Hepatocyte (in vitro differentiated cells): ENCODE measurements around the gene KERA. TPM values are rescaled to one million over a fixed set of nuclear protein-coding genes. Genes with fewer than 3 reads are reported as not detected.

ENCODE experiments used
- DNase-seq: peaks from one replicate; pipeline ENCODE4 v3.0.0-alpha.2; 2016; ENCODE audit warnings: low spot score
- H2AFZ ChIP-seq: fragments of 200-600 bp; sonication (generic); 2 replicates; pipeline ENCODE4 v1.6.0; 2016; ENCODE audit warnings: antibody characterized with exemption, mild to moderate bottlenecking
- H3K27ac ChIP-seq: fragments of 200-600 bp; sonication (generic); 2 replicates; pipeline ENCODE4 v1.5.1; 2016; ENCODE audit warnings: mild to moderate bottlenecking
- H3K27me3 ChIP-seq: fragments of 200-600 bp; sonication (generic); 2 replicates; pipeline ENCODE4 v1.6.1; 2016
- H3K36me3 ChIP-seq: fragments of 200-600 bp; sonication (generic); replicated peaks from 2 replicates; pipeline ENCODE4 v1.5.1; 2016; ENCODE audit warnings: low read depth; ENCODE audit not compliant: insufficient read depth
- H3K4me1 ChIP-seq: fragments of 200-600 bp; sonication (generic); 2 replicates; pipeline ENCODE4 v1.5.1; 2016; ENCODE audit warnings: mild to moderate bottlenecking, moderate library complexity; ENCODE audit not compliant: insufficient read depth
- H3K4me2 ChIP-seq: fragments of 200-600 bp; sonication (generic); 2 replicates; pipeline ENCODE4 v1.6.0; 2016
- H3K4me3 ChIP-seq: fragments of 200-600 bp; sonication (generic); 2 replicates; pipeline ENCODE4 v1.5.1; 2016; ENCODE audit warnings: mild to moderate bottlenecking
- H3K79me2 ChIP-seq: fragments of 200-600 bp; sonication (generic); 2 replicates; pipeline ENCODE4 v1.6.0; 2017; ENCODE audit warnings: mild to moderate bottlenecking
- H3K9me2 ChIP-seq: fragments of 200-600 bp; sonication (generic); replicated peaks from 2 replicates; pipeline ENCODE4 v1.6.0; 2017; ENCODE audit warnings: mild to moderate bottlenecking; ENCODE audit not compliant: insufficient read depth
- H3K9me3 ChIP-seq: fragments of 200-600 bp; sonication (generic); 2 replicates; pipeline ENCODE4 v1.5.1; 2016; ENCODE audit warnings: low read depth, mild to moderate bottlenecking
- H4K20me1 ChIP-seq: fragments of 200-600 bp; sonication (generic); 2 replicates; pipeline ENCODE4 v1.6.0; 2016; ENCODE audit warnings: mild to moderate bottlenecking; ENCODE audit not compliant: insufficient read depth, poor library complexity, severe bottlenecking
- CTCF ChIP-seq: fragments of 200-600 bp; sonication (generic); IDR thresholded peaks from 2 replicates; pipeline ENCODE4 v1.5.1; 2016; ENCODE audit warnings: antibody characterized with exemption, mild to moderate bottlenecking; ENCODE audit not compliant: poor library complexity
- EZH2 ChIP-seq: fragments of 200-600 bp; sonication (generic); IDR thresholded peaks from 2 replicates; pipeline ENCODE4 v1.6.1; 2016; ENCODE audit warnings: antibody characterized with exemption, mild to moderate bottlenecking, borderline replicate concordance
- EZH2phosphoT487 ChIP-seq: fragments of 200-600 bp; sonication (generic); IDR thresholded peaks from one replicate; pipeline ENCODE4 v1.6.1; 2018; ENCODE audit warnings: antibody characterized with exemption, mild to moderate bottlenecking, low read depth, moderate library complexity; ENCODE audit not compliant: unreplicated experiment, severe bottlenecking
- WGBS: methylation state at CpG from one replicate; pipeline ENCODE4 v1.1.6; 2016; ENCODE audit warnings: low lambda C conversion rate; ENCODE audit errors: missing lambda C conversion rate; 5-methylcytosine and 5-hydroxymethylcytosine counted together
- polyA plus RNA-seq: library from polyadenylated mRNA; unstranded; fragments of >200 nt; fragmentation: Nextera tagmentation; extraction: Ambion mirVana; gene quantifications from 2 replicates; pipeline ENCODE4 v1.2.1, GENCODE V29; 2016
- total RNA-seq: library from RNA; depleted of rRNA; stranded (reverse); fragments of >200 nt; gene quantifications from 2 replicates; pipeline ENCODE4 v1.2.3, GENCODE V29; 2014

The KERA gene
- total and polyA plus RNA-seq, 2 experiments from 2014 or later = 0.10 to 0.97 TPM

- H3K4me2 ChIP-seq = no peak overlapping the region
- no peaks in the 10 kb centered on the region for H4K20me1 ChIP-seq
- no peaks in the 10 kb centered on the region for H3K79me2 ChIP-seq
- no peak overlapping the region for H3K27ac ChIP-seq
- H3K4me1 ChIP-seq = no peaks in the 10 kb centered on the region
- TF ChIP-seq CTCF (no peak), EZH2phosphoT487 (no peak), EZH2 (no peak)
- no peak overlapping the region for H3K4me3 ChIP-seq
- no peaks in the 10 kb centered on the region for H3K27me3 ChIP-seq
- H3K9me3 ChIP-seq = no peaks in the 10 kb centered on the region
- no peaks in the 10 kb centered on the region for H3K9me2 ChIP-seq
- H2AFZ ChIP-seq = no peak overlapping the region
- no peak for DNase-seq
- H3K36me3 ChIP-seq = no peaks in the 10 kb centered on the region
Measured at GRCh38 chr12:91037276-91037675, 20.5 kb downstream of the KERA start.

- TF ChIP-seq CTCF (no peak), EZH2 (no peak), EZH2phosphoT487 (no peak)
- no peak for DNase-seq
- no peak overlapping the region for H3K4me3 ChIP-seq
- no peaks in the 10 kb centered on the region for H4K20me1 ChIP-seq
- H3K27me3 ChIP-seq = no peaks in the 10 kb centered on the region
- H2AFZ ChIP-seq = no peak overlapping the region
- no peak overlapping the region for H3K27ac ChIP-seq
- no peak overlapping the region for H3K4me2 ChIP-seq
- 92% methylated on average over 2 of the region's 2 CpGs for WGBS
- H3K4me1 ChIP-seq = no peaks in the 10 kb centered on the region
- no peaks in the 10 kb centered on the region for H3K9me2 ChIP-seq
- no peaks in the 10 kb centered on the region for H3K79me2 ChIP-seq
- no peaks in the 10 kb centered on the region for H3K36me3 ChIP-seq
- no peaks in the 10 kb centered on the region for H3K9me3 ChIP-seq
Measured at GRCh38 chr12:91033251-91033650, 24.6 kb downstream of the KERA start.

GRCh38 chr12:91023326-91024004 is 34.4 kb downstream of the KERA start:
- no peak overlapping the region for H3K4me2 ChIP-seq
- no peaks in the 10 kb centered on the region for H3K9me3 ChIP-seq
- no peaks in the 10 kb centered on the region for H3K9me2 ChIP-seq
- TF ChIP-seq EZH2 (no peak), CTCF (no peak), EZH2phosphoT487 (no peak)
- no peak overlapping the region for H3K4me3 ChIP-seq
- no peaks in the 10 kb centered on the region for H4K20me1 ChIP-seq
- 70% methylated on average over 1 of the region's 1 CpG for WGBS
- H3K79me2 ChIP-seq = no peaks in the 10 kb centered on the region
- no peaks in the 10 kb centered on the region for H3K27me3 ChIP-seq
- no peak overlapping the region for H2AFZ ChIP-seq
- H3K27ac ChIP-seq = no peak overlapping the region
- no peak for DNase-seq
- no peaks in the 10 kb centered on the region for H3K4me1 ChIP-seq
- H3K36me3 ChIP-seq = no peaks in the 10 kb centered on the region

- TF ChIP-seq EZH2 = no peak
- no peak for TF ChIP-seq EZH2phosphoT487
- TF ChIP-seq CTCF = no peak
- H3K79me2 ChIP-seq = no peaks in the 10 kb centered on the region
- DNase-seq = no peak
- H3K27ac ChIP-seq = no peak overlapping the region
- no peaks in the 10 kb centered on the region for H3K4me1 ChIP-seq
- H3K27me3 ChIP-seq = no peaks in the 10 kb centered on the region
- no peaks in the 10 kb centered on the region for H3K36me3 ChIP-seq
- WGBS = 95% methylated on average over 2 of the region's 2 CpGs
- no peak overlapping the region for H3K4me2 ChIP-seq
- H3K4me3 ChIP-seq = no peak overlapping the region
- no peaks in the 10 kb centered on the region for H3K9me2 ChIP-seq
- no peaks in the 10 kb centered on the region for H3K9me3 ChIP-seq
- no peaks in the 10 kb centered on the region for H4K20me1 ChIP-seq
- H2AFZ ChIP-seq = no peak overlapping the region
Measured at GRCh38 chr12:91021076-91021475, 36.7 kb downstream of the KERA start.
